ENCODE results near the gene TMEM238.
A peak's percentile ranks its signal among the peaks of the same experiment; 100 is the strongest.

TMEM238 gene

GRCh38 chr19:55358493-55358892 is 25.6 kb downstream of the TMEM238 start:
- no peak for DNase-seq (ENCODE audit: low read depth)

GRCh38 chr19:55355213-55355821 is 28.8 kb downstream of the TMEM238 start:
- DNase-seq (ENCODE audit: low read depth), result no peak

- no peak for DNase-seq (ENCODE audit: low read depth)
Measured at GRCh38 chr19:55354698-55355212, 29.3 kb downstream of the TMEM238 start, which contains the start of gene COX6B2. COX6B2 (minus strand) TSS chr19:55354719; CDS start chr19:55354521, 198 bp downstream.

- peak; percentile 66 for DNase-seq (ENCODE audit: low read depth)
Measured at GRCh38 chr19:55353803-55354697, 30.0 kb downstream of the TMEM238 start.

GRCh38 chr19:55353356-55353802 is 30.7 kb downstream of the TMEM238 start:
- no peak for DNase-seq (ENCODE audit: low read depth)

GRCh38 chr19:55352549-55353145 is 31.4 kb downstream of the TMEM238 start:
- DNase-seq (ENCODE audit: low read depth), result no peak

GRCh38 chr19:55352040-55352439 is 32.1 kb downstream of the TMEM238 start:
- DNase-seq (ENCODE audit: low read depth), result no peak

GRCh38 chr19:55350620-55351315 is 33.3 kb downstream of the TMEM238 start:
- DNase-seq (ENCODE audit: low read depth), result no peak

- DNase-seq (ENCODE audit: low read depth), result no peak
Measured at GRCh38 chr19:55348317-55349034, 35.6 kb downstream of the TMEM238 start.

- no peak for DNase-seq (ENCODE audit: low read depth)
Measured at GRCh38 chr19:55347442-55348009, 36.6 kb downstream of the TMEM238 start.

- no peak for DNase-seq (ENCODE audit: low read depth)
Measured at GRCh38 chr19:55346725-55347441, 37.2 kb downstream of the TMEM238 start.

GRCh38 chr19:55345818-55346724 is 38.0 kb downstream of the TMEM238 start:
- no peak for DNase-seq (ENCODE audit: low read depth)

GRCh38 chr19:55345101-55345817 is 38.8 kb downstream of the TMEM238 start:
- DNase-seq (ENCODE audit: low read depth), result no peak

GRCh38 chr19:55344444-55344843 is 39.6 kb downstream of the TMEM238 start:
- peak; percentile 29 for DNase-seq (ENCODE audit: low read depth)

GRCh38 chr19:55341595-55342531 is 42.2 kb downstream of the TMEM238 start:
- no peak for DNase-seq (ENCODE audit: low read depth)

GRCh38 chr19:55341171-55341588 is 42.9 kb downstream of the TMEM238 start:
- peak; percentile 75 for DNase-seq (ENCODE audit: low read depth)

GRCh38 chr19:55340784-55341147 is 43.3 kb downstream of the TMEM238 start:
- no peak for DNase-seq (ENCODE audit: low read depth)
